ENCODE measurements around the gene PRRT1. TPM values are rescaled to one million over a fixed set of nuclear protein-coding genes. Genes with fewer than 3 reads are reported as not detected.

Gene PRRT1
- total and polyA plus RNA-seq, 2 of the 4 experiments (the other 2 are of a cell fraction), result 0.99 TPM; not detected in 1

GRCh38 chr6:32189742-32190053 is 38.0 kb upstream of the PRRT1 start:
- Histone ChIP-seq H3K27me3 (ENCODE audit: control insufficient read depth, insufficient read depth, low read length) (no peaks in the 10 kb centered on the region), H4K5ac (ENCODE audit: low read depth, low read length) (peak overlapping the region; percentile 65), H3K14ac (replicated peaks; ENCODE audit: low read depth, low read length) (peak overlapping the region; percentile 99), H3K4me1 (ENCODE audit: control insufficient read depth, insufficient read depth, low read length) (peaks cover 12% of the 10 kb centered on the region), H3K9me3 (ENCODE audit: control insufficient read depth, insufficient read depth, low read length) (no peaks in the 10 kb centered on the region), H2BK5ac (ENCODE audit: low read depth, low read length, poor library complexity, severe bottlenecking) (peak overlapping the region; percentile 83), H3K4ac (ENCODE audit: low read depth, low read length) (peak overlapping the region; percentile 97), H3K18ac (ENCODE audit: low read depth, low read length) (peak overlapping the region; percentile 68; the same call in 1 of the 2 replicates), H2AK5ac (ENCODE audit: low read depth, low read length) (peak overlapping the region; percentile 99; the same call in 1 of the 2 replicates), H2BK15ac (ENCODE audit: low read depth, low read length) (no peak overlapping the region), H2BK120ac (ENCODE audit: low read depth, low read length) (0 out of 2 replicates have a peak overlapping the region, but pooled peaks have one; percentile 72), H3K27ac (ENCODE audit: insufficient read depth, low read length) (peak overlapping the region; percentile 91), H2AFZ (replicated peaks; ENCODE audit: low read length, poor library complexity) (no peak overlapping the region), H3K23ac (ENCODE audit: low read depth, low read length) (peak overlapping the region; percentile 99; the same call in 1 of the 2 replicates), H2AK9ac (replicated peaks; ENCODE audit: low read depth, low read length, poor library complexity) (peak overlapping the region; percentile 88), H3K9me1 (ENCODE audit: insufficient read depth, low read length) (peaks cover 18% of the 10 kb centered on the region), H4K91ac (ENCODE audit: insufficient read depth, low read depth, low read length) (peak overlapping the region; percentile 96; the same call in 1 of the 2 replicates), H3K56ac (ENCODE audit: extremely low read depth, insufficient read depth, low read length) (peak overlapping the region; percentile 98; the same call in 1 of the 2 replicates), H3K4me2 (ENCODE audit: low read depth, low read length) (peak overlapping the region; percentile 85), H3K4me3 (ENCODE audit: insufficient read depth, low read depth, low read length) (peak overlapping the region; percentile 75), H3K79me1 (ENCODE audit: low read depth in 1 of 2, low read length in 2 of 2) (peaks cover 21 to 64% of the 10 kb centered on the region in 2 experiments), H4K8ac (ENCODE audit: low read depth in 2 of 2, low read length in 2 of 2) (peak overlapping the region; percentile 76 to 87; a peak in 3 of 4 replicates), H3K9ac (ENCODE audit: low read depth, low read length) (peak overlapping the region; percentile 99), H4K20me1 (ENCODE audit: insufficient read depth, low read length) (no peaks in the 10 kb centered on the region), H3K36me3 (ENCODE audit: control insufficient read depth, insufficient read depth, low read length) (peaks cover 18% of the 10 kb centered on the region), H2BK20ac (ENCODE audit: low read depth, low read length) (no peak overlapping the region)
- WGBS, 2 experiments (ENCODE audit: extremely low coverage in 2 of 2, insufficient read length in 1 of 2), result 0% methylated on average over 2 of the region's 23 CpGs; no CpG with 5 or more reads in 1 of the 2 experiments
- dilution Hi-C loops (cut with HindIII; ENCODE audit: low sequenced_read_pairs, unreplicated experiment) (no loop called here), in situ Hi-C loops (cut with MboI; ENCODE audit: low sequenced_read_pairs) (loop anchor here (5.0 to 25.0 kb wide), 2 partner anchors 72 to 773 kb away; partner anchors contain the start of genes BRD2 and HLA-DMA), intact Hi-C loops (cut with micrococcal nuclease) (loop anchor here (5.0 kb wide), 1 partner anchor 783 kb away; no protein-coding TSS in a partner anchor)
- TF ChIP-seq POLR2A (IDR thresholded peaks at IDR 0.05; ENCODE audit: low read depth, low read length) (no peak), RFX5 (IDR thresholded peaks at IDR 0.05; ENCODE audit: low read depth, low read length) (no peak), BHLHE40 (IDR thresholded peaks at IDR 0.05; ENCODE audit: low read depth, low read length) (no peak), CHD1 (IDR thresholded peaks at IDR 0.05; ENCODE audit: low read depth, low read length) (no peak), CEBPB (IDR thresholded peaks at IDR 0.05; ENCODE audit: low read depth, low read length) (no peak), MAFK (IDR thresholded peaks at IDR 0.05; ENCODE audit: low read depth, low read length) (no peak), RAD21 (IDR thresholded peaks at IDR 0.05; ENCODE audit: low read length) (no peak), MXI1 (IDR thresholded peaks at IDR 0.05; ENCODE audit: borderline replicate concordance, low read depth, low read length) (no peak), USF2 (IDR thresholded peaks at IDR 0.05; ENCODE audit: low read depth, low read length) (no peak), FOS (IDR thresholded peaks at IDR 0.05; ENCODE audit: low read depth, low read length) (no peak)
- DNase-seq (no peak), ATAC-seq (ENCODE audit: low read depth) (peak; percentile 2)
- ChIA-PET CTCF (no interaction called here), POLR2A (ENCODE audit: unreplicated experiment) (interaction anchor here (0.5 to 1.8 kb wide), 3 partner anchors 12 to 704 kb away, joined by 3 to 5 read pairs (median 5); no protein-coding TSS in a partner anchor)
- no TSS peak for BruUV-seq (replicated peaks)

All from IMR-90 (cell line).